PC-3 (cell line): ENCODE data around the gene IER2. TPM values are rescaled to one million over a fixed set of nuclear protein-coding genes. Genes with fewer than 3 reads are reported as not detected.

Experiments
- ATAC-seq: fragments of 200-7000 bp; cut with Tn5 transposase; 2 replicates; pipeline ENCODE4 v1.9.1; 2020; ENCODE audit warnings: mild to moderate bottlenecking, moderate library complexity
- BruUV-seq: library from RNA; stranded (reverse); fragments of 400-500 nt; replicated peaks from 2 replicates; lab custom pipeline; 2021; lab: Mats Ljungman, UMichigan
- CTCF ChIA-PET: fragments of 300-600 bp; sonication (Branson Sonifier 250); formaldehyde crosslinking; loops from one replicate; lab custom pipeline; 2022; ENCODE audit warnings: antibody characterized with exemption; lab: Charles Lee
- POLR2A ChIA-PET: fragments of 300-600 bp; sonication (Branson Sonifier 250); formaldehyde crosslinking; loops from one replicate; lab custom pipeline; 2022; ENCODE audit warnings: antibody characterized with exemption; ENCODE audit not compliant: unreplicated experiment; lab: Charles Lee
- DNase-seq: peaks from one replicate; pipeline ENCODE4 v3.0.0-alpha.2; 2015
- H2AFZ ChIP-seq: fragments of 300-600 bp; sonication (generic); 2 replicates; pipeline ENCODE4 v1.6.0; 2016; ENCODE audit warnings: antibody characterized with exemption, low read length
- H3F3A ChIP-seq: fragments of 300-600 bp; sonication (generic); one replicate; pipeline ENCODE4 v1.6.0; 2017; ENCODE audit warnings: antibody characterized with exemption, low read length, control low read depth, mild to moderate bottlenecking; ENCODE audit not compliant: unreplicated experiment
- H3K27ac ChIP-seq: fragments of 300-600 bp; sonication (generic); 2 replicates; pipeline ENCODE4 v1.5.1; 2016; ENCODE audit warnings: mild to moderate bottlenecking, low read length
- H3K27me3 ChIP-seq: fragments of 300-600 bp; sonication (generic); 2 replicates; pipeline ENCODE4 v1.6.1; 2016; ENCODE audit warnings: low read length, mixed read lengths
- H3K36me3 ChIP-seq: fragments of 300-600 bp; sonication (generic); 2 replicates; pipeline ENCODE4 v1.6.1; 2016; ENCODE audit warnings: low read depth, mixed run types, low read length, mixed read lengths
- H3K4me1 ChIP-seq: fragments of 300-600 bp; sonication (generic); 2 replicates; pipeline ENCODE4 v1.5.1; 2016; ENCODE audit warnings: low read length; ENCODE audit not compliant: insufficient read depth
- H3K4me2 ChIP-seq: fragments of 300-600 bp; sonication (generic); 2 replicates; pipeline ENCODE4 v1.6.0; 2016; ENCODE audit warnings: low read length
- H3K4me3 ChIP-seq: fragments of 300-600 bp; sonication (generic); 2 replicates; pipeline ENCODE4 v1.5.1; 2016; ENCODE audit warnings: mild to moderate bottlenecking, low read length, mixed read lengths
- H3K79me2 ChIP-seq: fragments of 300-600 bp; sonication (generic); 2 replicates; pipeline ENCODE4 v1.6.1; 2017; ENCODE audit warnings: low read length, mixed read lengths
- H3K9ac ChIP-seq: fragments of 300-600 bp; sonication (generic); 2 replicates; pipeline ENCODE4 v1.6.0; 2016; ENCODE audit warnings: mild to moderate bottlenecking, low read length
- H3K9me2 ChIP-seq: fragments of 300-600 bp; sonication (generic); replicated peaks from 2 replicates; pipeline ENCODE4 v1.6.1; 2016; ENCODE audit warnings: mixed run types, low read length, mixed read lengths
- H3K9me3 ChIP-seq: fragments of 300-600 bp; sonication (generic); 2 replicates; pipeline ENCODE4 v1.6.1; 2016; ENCODE audit warnings: low read length, mixed read lengths
- H4K20me1 ChIP-seq: fragments of 300-600 bp; sonication (generic); 2 replicates; pipeline ENCODE4 v1.6.1; 2016; ENCODE audit warnings: low read length, mixed read lengths
- EZH2 ChIP-seq: fragments of 300-600 bp; sonication (generic); IDR thresholded peaks from one replicate; pipeline ENCODE4 v1.6.1; 2017; ENCODE audit warnings: antibody characterized with exemption, mild to moderate bottlenecking, low read length; ENCODE audit not compliant: unreplicated experiment
- EZH2phosphoT487 ChIP-seq: fragments of 300-600 bp; sonication (generic); IDR thresholded peaks from 2 replicates; pipeline ENCODE4 v1.6.1; 2018; ENCODE audit warnings: mild to moderate bottlenecking, antibody characterized with exemption, low read length, borderline replicate concordance
- intact Hi-C: fragments of 100-400 bp; cut with micrococcal nuclease; formaldehyde crosslinking; loops from 2 replicates; pipeline ENCODE4 v1.9.0; 2023
- total RNA-seq: library from RNA; depleted of rRNA; stranded (reverse); fragments of >200 nt; gene quantifications from 2 replicates; pipeline ENCODE4 v1.2.3, GENCODE V29; 2014
- TF ChIP-seq, protein P1 (sequence below): fragments of 300-600 bp; sonication (generic); conservative IDR thresholded peaks from 2 replicates; pipeline ENCODE4 v1.5.1; 2017; ENCODE audit warnings: antibody characterized with exemption, low read depth, mild to moderate bottlenecking, low read length

The IER2 gene
- total RNA-seq, 1 experiment from 2014 or later, result 155 TPM

DNA sequence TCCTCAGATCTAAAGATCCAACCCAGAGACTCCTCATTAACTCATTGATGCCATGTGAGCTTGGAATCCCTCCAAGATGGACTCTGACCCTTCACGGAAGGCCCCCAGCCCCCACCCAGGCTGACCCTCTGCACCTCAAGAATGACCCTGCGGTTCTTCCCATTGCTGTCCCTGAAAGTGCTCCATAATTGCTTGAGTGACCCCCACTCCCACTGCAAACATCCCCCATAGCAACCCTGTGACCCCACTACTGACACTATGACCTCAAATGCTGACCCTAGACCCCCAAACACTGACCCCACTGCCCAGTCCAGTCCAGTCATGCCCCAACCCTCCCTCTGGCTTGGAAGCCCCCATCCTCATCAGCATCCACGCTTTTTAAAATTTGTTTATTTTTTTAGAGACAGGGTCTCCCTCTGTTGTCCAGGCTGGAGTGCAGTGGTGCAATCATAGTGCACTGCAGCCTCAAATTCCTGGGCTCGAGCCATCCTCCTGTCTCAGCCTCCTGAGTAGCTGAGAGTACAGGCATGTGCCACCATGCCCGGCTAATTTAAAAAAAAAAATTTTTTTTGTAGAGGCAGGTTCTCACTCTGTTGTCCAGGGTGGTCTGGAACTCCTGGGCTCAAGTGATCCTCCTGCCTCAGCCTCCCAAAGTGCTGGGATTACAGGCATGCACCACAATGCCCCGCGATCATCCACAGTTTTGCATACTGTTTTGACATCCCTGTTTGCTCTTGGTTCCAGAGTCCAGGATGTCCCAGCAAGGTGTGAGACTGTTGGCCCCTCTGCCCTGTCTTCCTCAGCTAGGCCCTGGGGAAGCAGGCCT lies 48.4 kb upstream of the IER2 start:
- Histone ChIP-seq H3K9me3 (no peaks in the 10 kb centered on the region), H2AFZ (peak overlapping the region; percentile 69; the same call in 1 of the 2 replicates), H3K27ac (no peak overlapping the region), H3K4me3 (peak overlapping the region; percentile 51; the same call in 1 of the 2 replicates), H3K27me3 (no peaks in the 10 kb centered on the region), H3K36me3 (no peaks in the 10 kb centered on the region), H3K9me2 (no peaks in the 10 kb centered on the region), H3K4me1 (peaks cover 13% of the 10 kb centered on the region; the same call in 1 of the 2 replicates), H3K4me2 (peak overlapping the region; percentile 73), H4K20me1 (no peaks in the 10 kb centered on the region), H3K79me2 (no peaks in the 10 kb centered on the region), H3K9ac (peak overlapping the region; percentile 31), H3F3A (no peaks in the 10 kb centered on the region)
- TF ChIP-seq EZH2 (no peak), EZH2phosphoT487 (no peak)
- TF ChIP-seq, protein P1, sequence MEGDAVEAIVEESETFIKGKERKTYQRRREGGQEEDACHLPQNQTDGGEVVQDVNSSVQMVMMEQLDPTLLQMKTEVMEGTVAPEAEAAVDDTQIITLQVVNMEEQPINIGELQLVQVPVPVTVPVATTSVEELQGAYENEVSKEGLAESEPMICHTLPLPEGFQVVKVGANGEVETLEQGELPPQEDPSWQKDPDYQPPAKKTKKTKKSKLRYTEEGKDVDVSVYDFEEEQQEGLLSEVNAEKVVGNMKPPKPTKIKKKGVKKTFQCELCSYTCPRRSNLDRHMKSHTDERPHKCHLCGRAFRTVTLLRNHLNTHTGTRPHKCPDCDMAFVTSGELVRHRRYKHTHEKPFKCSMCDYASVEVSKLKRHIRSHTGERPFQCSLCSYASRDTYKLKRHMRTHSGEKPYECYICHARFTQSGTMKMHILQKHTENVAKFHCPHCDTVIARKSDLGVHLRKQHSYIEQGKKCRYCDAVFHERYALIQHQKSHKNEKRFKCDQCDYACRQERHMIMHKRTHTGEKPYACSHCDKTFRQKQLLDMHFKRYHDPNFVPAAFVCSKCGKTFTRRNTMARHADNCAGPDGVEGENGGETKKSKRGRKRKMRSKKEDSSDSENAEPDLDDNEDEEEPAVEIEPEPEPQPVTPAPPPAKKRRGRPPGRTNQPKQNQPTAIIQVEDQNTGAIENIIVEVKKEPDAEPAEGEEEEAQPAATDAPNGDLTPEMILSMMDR, result no peak
- intact Hi-C loops, result loop anchor here (5.0 kb wide), 1 partner anchor 50 kb away; the partner anchor contains the start of genes IER2 and STX10
- ATAC-seq, result peak; percentile 4
- no TSS peak for BruUV-seq
- DNase-seq, result no peak
- ChIA-PET CTCF (interaction anchor here (0.8 to 1.0 kb wide), 2 partner anchors 160 to 488 kb away, joined by 3 to 16 read pairs; no protein-coding TSS in a partner anchor), POLR2A (no interaction called here)

DNA sequence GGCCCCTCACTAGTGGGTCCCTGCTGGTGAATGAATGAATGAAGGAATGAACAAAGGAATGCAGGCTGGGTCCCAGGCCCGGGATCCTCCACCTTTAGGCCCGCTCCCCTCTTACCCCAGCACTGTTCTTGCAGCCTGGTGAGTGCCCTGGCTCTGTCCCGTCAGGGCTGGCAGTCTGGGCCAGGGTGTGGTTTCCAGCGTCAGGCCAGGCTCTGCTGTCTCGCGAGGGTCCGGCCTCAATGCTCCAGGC lies 47.9 kb upstream of the IER2 start:
- Histone ChIP-seq H3K9me2 (no peaks in the 10 kb centered on the region), H4K20me1 (no peaks in the 10 kb centered on the region), H3K27ac (no peak overlapping the region), H3K27me3 (no peaks in the 10 kb centered on the region), H3K36me3 (0 out of 2 replicates have a peak, but pooled peaks cover under 1% of the 10 kb centered on the region), H3K9me3 (no peaks in the 10 kb centered on the region), H3K9ac (peak overlapping the region; percentile 31), H2AFZ (peak overlapping the region; percentile 69), H3K4me2 (peak overlapping the region; percentile 73), H3K79me2 (no peaks in the 10 kb centered on the region), H3K4me3 (peak overlapping the region; percentile 51), H3F3A (no peaks in the 10 kb centered on the region), H3K4me1 (peaks cover 13% of the 10 kb centered on the region; the same call in 1 of the 2 replicates)
- DNase-seq (no peak), ATAC-seq (peak; percentile 59)
- intact Hi-C loops, result loop anchor here (5.0 kb wide), 1 partner anchor 50 kb away; the partner anchor contains the start of genes IER2 and STX10
- no TSS peak for BruUV-seq
- TF ChIP-seq EZH2phosphoT487, result no peak
- TF ChIP-seq EZH2, result no peak
- TF ChIP-seq, protein P1, result no peak
- ChIA-PET CTCF (no interaction called here), POLR2A (no interaction called here)
